ENCODE measurements around the gene EGFR. TPM values are rescaled to one million over a fixed set of nuclear protein-coding genes. Genes with fewer than 3 reads are reported as not detected.

The EGFR gene
- polyA plus RNA-seq, 1 of the 3 experiments (the other 2 are of a cell fraction) = 37.6 TPM

- TF ChIP-seq POLR2AphosphoS5 (IDR thresholded peaks at IDR 0.05; ENCODE audit: low read depth, low read length) (no peak; the same call in 1 of the 2 replicates), MAX (IDR thresholded peaks at IDR 0.05; ENCODE audit: low read depth) (no peak), EP300 (IDR thresholded peaks at IDR 0.05; ENCODE audit: borderline replicate concordance in 1 of 2, low read depth in 1 of 2, low read length in 1 of 2) (peak in 1 of 2 experiments; percentile 67; a peak in 2 of 4 replicates), GABPA (IDR thresholded peaks at IDR 0.05; ENCODE audit: low read depth) (no peak), FOSL2 (IDR thresholded peaks at IDR 0.05; ENCODE audit: borderline replicate concordance, low read depth) (peak; percentile 59; the same call in 1 of the 2 replicates), RFX5 (IDR thresholded peaks at IDR 0.05; ENCODE audit: low read length) (no peak), RAD21 (IDR thresholded peaks at IDR 0.05; ENCODE audit: low read length) (no peak), SIN3A (IDR thresholded peaks at IDR 0.05; ENCODE audit: borderline replicate concordance, low read depth, low read length) (no peak), TCF12 (IDR thresholded peaks at IDR 0.05) (peak; percentile 86), ELF1 (IDR thresholded peaks at IDR 0.05) (no peak), MEF2A (IDR thresholded peaks at IDR 0.05; ENCODE audit: borderline replicate concordance, low read depth) (peak; percentile 89), RCOR1 (IDR thresholded peaks at IDR 0.05; ENCODE audit: low read length) (no peak)
- TF ChIP-seq, protein P1, sequence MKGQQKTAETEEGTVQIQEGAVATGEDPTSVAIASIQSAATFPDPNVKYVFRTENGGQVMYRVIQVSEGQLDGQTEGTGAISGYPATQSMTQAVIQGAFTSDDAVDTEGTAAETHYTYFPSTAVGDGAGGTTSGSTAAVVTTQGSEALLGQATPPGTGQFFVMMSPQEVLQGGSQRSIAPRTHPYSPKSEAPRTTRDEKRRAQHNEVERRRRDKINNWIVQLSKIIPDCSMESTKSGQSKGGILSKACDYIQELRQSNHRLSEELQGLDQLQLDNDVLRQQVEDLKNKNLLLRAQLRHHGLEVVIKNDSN (IDR thresholded peaks at IDR 0.05; ENCODE audit: borderline replicate concordance, low read depth) = no peak
Observed at GRCh38 chr7:55128693-55129394, 110.0 kb downstream of the EGFR start (continued).

DNA sequence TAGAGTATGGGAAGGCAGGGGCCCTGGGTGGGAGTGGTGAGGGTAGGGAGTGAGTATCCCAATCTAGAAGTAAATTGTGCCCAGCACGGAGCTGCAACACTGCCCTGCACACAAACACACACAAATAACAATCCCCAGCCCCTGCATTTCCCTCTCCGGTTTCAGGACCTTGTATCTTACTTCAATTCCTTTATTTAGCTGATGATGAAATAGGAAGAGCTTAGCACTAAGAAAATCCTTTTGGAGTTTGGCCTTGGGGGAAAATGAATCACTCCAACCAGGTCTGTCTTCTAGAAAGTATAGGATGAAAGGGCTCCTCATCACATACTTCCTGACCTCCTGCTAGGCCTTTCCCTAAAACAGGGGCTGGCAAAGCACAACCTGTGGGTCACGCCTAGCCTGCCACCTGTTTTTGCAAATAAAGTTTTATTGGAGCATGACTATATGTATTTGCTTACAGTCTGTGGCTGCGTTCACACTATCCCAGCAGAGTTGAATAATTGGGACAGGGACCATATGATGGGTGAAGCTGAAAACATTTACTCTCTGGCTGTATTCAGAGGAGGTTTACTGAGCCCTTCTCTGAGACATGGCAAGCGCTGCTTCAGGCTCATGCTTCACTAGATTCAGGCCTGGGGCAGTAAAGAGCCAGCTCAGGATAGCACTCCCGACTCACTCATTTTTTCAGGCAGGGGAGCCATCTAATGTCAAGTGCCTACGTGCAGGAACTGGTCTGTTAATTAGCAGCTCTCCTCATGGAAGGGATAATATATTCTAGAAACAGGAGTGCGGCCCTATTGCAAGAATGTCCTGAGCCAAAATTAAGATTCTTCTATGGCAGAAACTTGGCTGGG is 111.0 kb downstream of the EGFR start:
- no peaks in the 10 kb centered on the region for H3K27me3 ChIP-seq (ENCODE audit: insufficient read depth)
- H3K4me2 ChIP-seq = peak overlapping the region; percentile 53
- DNase-seq = no peak
- WGBS (ENCODE audit: low lambda C conversion rate) = 64% methylated on average over 8 of the region's 8 CpGs
- CTCF ChIA-PET = interaction anchor here (1.1 to 4.9 kb wide), 8 partner anchors 14 to 355 kb away, joined by 3 to 38 read pairs (median 5); no protein-coding TSS in a partner anchor
- H3K9ac ChIP-seq = peak overlapping the region; percentile 33; the same call in 1 of the 2 replicates
- peaks cover 0 to 4% of the 10 kb centered on the region in 2 experiments for H3K36me3 ChIP-seq (replicated peaks in 1 of 2; ENCODE audit: control insufficient read depth in 1 of 2, insufficient read depth in 2 of 2, low read length in 1 of 2)
- peaks cover 59% of the 10 kb centered on the region for H3K79me2 ChIP-seq (ENCODE audit: insufficient read depth)
- H2AFZ ChIP-seq (ENCODE audit: low read depth) = no peak overlapping the region
- peak overlapping the region; percentile 90 to 100 for H3K27ac ChIP-seq (ENCODE audit: low read depth in 2 of 2, low read length in 1 of 2)
- H3K9me3 ChIP-seq = no peaks in the 10 kb centered on the region
- H3K4me3 ChIP-seq (ENCODE audit: low read depth in 2 of 2, low read length in 1 of 2) = no peak overlapping the region
- peaks cover 80% of the 10 kb centered on the region for H3F3A ChIP-seq (replicated peaks; ENCODE audit: insufficient read depth)
- no peaks in the 10 kb centered on the region for H3K9me2 ChIP-seq
- POLR2A ChIA-PET = interaction anchor here (0.6 kb wide), 1 partner anchor 21 kb away, joined by 3 read pairs; no protein-coding TSS in a partner anchor
- peaks cover 74 to 77% of the 10 kb centered on the region in 2 experiments for H3K4me1 ChIP-seq (ENCODE audit: control insufficient read depth in 1 of 2, insufficient read depth in 2 of 2, low read depth in 1 of 2, low read length in 1 of 2)
- H4K20me1 ChIP-seq (ENCODE audit: insufficient read depth) = no peaks in the 10 kb centered on the region
- TF ChIP-seq RAD21 (IDR thresholded peaks at IDR 0.05; ENCODE audit: low read length) (peak; percentile 35; the same call in 1 of the 2 replicates), NFIC (IDR thresholded peaks at IDR 0.05; ENCODE audit: borderline replicate concordance) (peak; percentile 28; the same call in 1 of the 2 replicates), JUND (IDR thresholded peaks at IDR 0.05) (no peak), FOXM1 (IDR thresholded peaks at IDR 0.05; ENCODE audit: low read depth) (no peak), CTCF (IDR thresholded peaks at IDR 0.05) (no peak; the same call in 1 of the 2 replicates), MXI1 (IDR thresholded peaks at IDR 0.05; ENCODE audit: low read depth, low read length) (no peak), EZH2phosphoT487 (IDR thresholded peaks at IDR 0.05; ENCODE audit: borderline replicate concordance, low read depth) (no peak), NRF1 (IDR thresholded peaks at IDR 0.05; ENCODE audit: low read depth, low read length) (no peak), YY1 (IDR thresholded peaks at IDR 0.05; ENCODE audit: low read depth) (no peak), EP300 (IDR thresholded peaks at IDR 0.05; ENCODE audit: borderline replicate concordance in 1 of 2, low read depth in 1 of 2, low read length in 1 of 2) (0 out of 4 replicates have a peak, but pooled peaks of 1 of the 2 experiments have one; percentile 6), MEF2A (IDR thresholded peaks at IDR 0.05; ENCODE audit: borderline replicate concordance, low read depth) (0 out of 2 replicates have a peak, but pooled peaks have one; percentile 10), GATA2 (CRISPR knock-in tag; IDR thresholded peaks at IDR 0.05) (no peak), SIN3A (IDR thresholded peaks at IDR 0.05; ENCODE audit: borderline replicate concordance, low read depth, low read length) (0 out of 2 replicates have a peak, but pooled peaks have one; percentile 17)
- TF ChIP-seq, protein P2, sequence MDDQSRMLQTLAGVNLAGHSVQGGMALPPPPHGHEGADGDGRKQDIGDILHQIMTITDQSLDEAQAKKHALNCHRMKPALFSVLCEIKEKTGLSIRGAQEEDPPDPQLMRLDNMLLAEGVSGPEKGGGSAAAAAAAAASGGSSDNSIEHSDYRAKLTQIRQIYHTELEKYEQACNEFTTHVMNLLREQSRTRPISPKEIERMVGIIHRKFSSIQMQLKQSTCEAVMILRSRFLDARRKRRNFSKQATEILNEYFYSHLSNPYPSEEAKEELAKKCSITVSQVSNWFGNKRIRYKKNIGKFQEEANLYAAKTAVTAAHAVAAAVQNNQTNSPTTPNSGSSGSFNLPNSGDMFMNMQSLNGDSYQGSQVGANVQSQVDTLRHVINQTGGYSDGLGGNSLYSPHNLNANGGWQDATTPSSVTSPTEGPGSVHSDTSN (IDR thresholded peaks at IDR 0.05) = peak; percentile 38; the same call in 1 of the 2 replicates
- TF ChIP-seq, protein P3, sequence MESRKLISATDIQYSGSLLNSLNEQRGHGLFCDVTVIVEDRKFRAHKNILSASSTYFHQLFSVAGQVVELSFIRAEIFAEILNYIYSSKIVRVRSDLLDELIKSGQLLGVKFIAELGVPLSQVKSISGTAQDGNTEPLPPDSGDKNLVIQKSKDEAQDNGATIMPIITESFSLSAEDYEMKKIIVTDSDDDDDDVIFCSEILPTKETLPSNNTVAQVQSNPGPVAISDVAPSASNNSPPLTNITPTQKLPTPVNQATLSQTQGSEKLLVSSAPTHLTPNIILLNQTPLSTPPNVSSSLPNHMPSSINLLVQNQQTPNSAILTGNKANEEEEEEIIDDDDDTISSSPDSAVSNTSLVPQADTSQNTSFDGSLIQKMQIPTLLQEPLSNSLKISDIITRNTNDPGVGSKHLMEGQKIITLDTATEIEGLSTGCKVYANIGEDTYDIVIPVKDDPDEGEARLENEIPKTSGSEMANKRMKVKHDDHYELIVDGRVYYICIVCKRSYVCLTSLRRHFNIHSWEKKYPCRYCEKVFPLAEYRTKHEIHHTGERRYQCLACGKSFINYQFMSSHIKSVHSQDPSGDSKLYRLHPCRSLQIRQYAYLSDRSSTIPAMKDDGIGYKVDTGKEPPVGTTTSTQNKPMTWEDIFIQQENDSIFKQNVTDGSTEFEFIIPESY (IDR thresholded peaks at IDR 0.05; ENCODE audit: borderline replicate concordance, low read depth) = no peak

Data from SK-N-SH (cell line).